ENCODE measurements around the gene COG5. TPM values are rescaled to one million over a fixed set of nuclear protein-coding genes. Genes with fewer than 3 reads are reported as not detected.

The COG5 gene
- total RNA-seq, 1 donor from 2014 or later = 39.6 TPM

GRCh38 chr7:107353701-107354100 lies 210.0 kb downstream of the COG5 start:
- no peak for TF ChIP-seq CTCF (IDR thresholded peaks at IDR 0.05)
- no peaks in the 10 kb centered on the region for H3K36me3 ChIP-seq
- H3K27ac ChIP-seq = no peak overlapping the region
- H3K4me1 ChIP-seq = no peaks in the 10 kb centered on the region
- no peaks in the 10 kb centered on the region for H3K9me3 ChIP-seq
- H3K27me3 ChIP-seq = no peaks in the 10 kb centered on the region
- no peak for ATAC-seq
- H3K4me3 ChIP-seq = no peak overlapping the region
- DNase-seq = no peak
- intact Hi-C loops (cut with DNase I) = no loop called here

GRCh38 chr7:107345898-107346297 lies 217.8 kb downstream of the COG5 start:
- DNase-seq (no peak), ATAC-seq (no peak)
- Histone ChIP-seq H3K36me3 (no peaks in the 10 kb centered on the region), H3K27me3 (no peaks in the 10 kb centered on the region), H3K9me3 (peaks cover 8% of the 10 kb centered on the region), H3K4me3 (no peak overlapping the region), H3K4me1 (no peaks in the 10 kb centered on the region), H3K27ac (no peak overlapping the region)
- intact Hi-C loops (cut with DNase I) = no loop called here
- TF ChIP-seq CTCF (IDR thresholded peaks at IDR 0.05) = no peak

- ATAC-seq (no peak), DNase-seq (no peak)
- Histone ChIP-seq H3K9me3 (peaks cover 8% of the 10 kb centered on the region), H3K4me3 (no peak overlapping the region), H3K27ac (no peak overlapping the region), H3K36me3 (no peaks in the 10 kb centered on the region), H3K4me1 (no peaks in the 10 kb centered on the region), H3K27me3 (no peaks in the 10 kb centered on the region)
- intact Hi-C loops (cut with DNase I) = no loop called here
- no peak for TF ChIP-seq CTCF (IDR thresholded peaks at IDR 0.05)
Measured at GRCh38 chr7:107344799-107345198, 218.9 kb downstream of the COG5 start.

- Histone ChIP-seq H3K27me3 (no peaks in the 10 kb centered on the region), H3K4me1 (no peaks in the 10 kb centered on the region), H3K4me3 (no peak overlapping the region), H3K36me3 (no peaks in the 10 kb centered on the region), H3K9me3 (peaks cover 8% of the 10 kb centered on the region), H3K27ac (no peak overlapping the region)
- DNase-seq (no peak), ATAC-seq (no peak)
- no peak for TF ChIP-seq CTCF (IDR thresholded peaks at IDR 0.05)
- intact Hi-C loops (cut with DNase I) = no loop called here
Measured at GRCh38 chr7:107344286-107344685, 219.4 kb downstream of the COG5 start.

- Histone ChIP-seq H3K9me3 (peaks cover 16% of the 10 kb centered on the region), H3K4me1 (no peaks in the 10 kb centered on the region), H3K27me3 (no peaks in the 10 kb centered on the region), H3K4me3 (no peak overlapping the region), H3K36me3 (no peaks in the 10 kb centered on the region), H3K27ac (no peak overlapping the region)
- no peak for ATAC-seq
- no peak for TF ChIP-seq CTCF (IDR thresholded peaks at IDR 0.05)
- no peak for DNase-seq
- intact Hi-C loops (cut with DNase I) = no loop called here
Measured at GRCh38 chr7:107338080-107338479, 225.6 kb downstream of the COG5 start.
